Fibroblast of upper back skin (primary cell): ENCODE results near the gene SYNJ2.

Source experiments
- DNase-seq: peaks from one replicate; pipeline ENCODE4 v3.0.0-alpha.2; 2013

The SYNJ2 gene

GRCh38 chr6:158044525-158044888 lies 62.8 kb downstream of the SYNJ2 start:
- no peak for DNase-seq

- DNase-seq: no peak
Observed at GRCh38 chr6:158046201-158047126, 64.8 kb downstream of the SYNJ2 start.

- no peak for DNase-seq
Observed at GRCh38 chr6:158047127-158047518, 65.5 kb downstream of the SYNJ2 start.

- DNase-seq: no peak
Observed at GRCh38 chr6:158047563-158048323, 66.1 kb downstream of the SYNJ2 start.

- no peak for DNase-seq
Observed at GRCh38 chr6:158048589-158048988, 66.9 kb downstream of the SYNJ2 start.

- no peak for DNase-seq
Observed at GRCh38 chr6:158049055-158050028, 67.7 kb downstream of the SYNJ2 start.

GRCh38 chr6:158050107-158050735 lies 68.6 kb downstream of the SYNJ2 start:
- no peak for DNase-seq

- peak; percentile 68 for DNase-seq
Observed at GRCh38 chr6:158050955-158051354, 69.3 kb downstream of the SYNJ2 start.

- DNase-seq: no peak
Observed at GRCh38 chr6:158051968-158052367, 70.3 kb downstream of the SYNJ2 start.

GRCh38 chr6:158053377-158054313 lies 72.0 kb downstream of the SYNJ2 start:
- DNase-seq: no peak

GRCh38 chr6:158056355-158056754 lies 74.7 kb downstream of the SYNJ2 start:
- DNase-seq: no peak

- no peak for DNase-seq
Observed at GRCh38 chr6:158056804-158057203, 75.1 kb downstream of the SYNJ2 start.

GRCh38 chr6:158057213-158057987 lies 75.7 kb downstream of the SYNJ2 start:
- DNase-seq: peak; percentile 97

- DNase-seq: peak; percentile 27
Observed at GRCh38 chr6:158058171-158058651, 76.5 kb downstream of the SYNJ2 start.

GRCh38 chr6:158059108-158059507 lies 77.4 kb downstream of the SYNJ2 start:
- no peak for DNase-seq

- DNase-seq: peak; percentile 90
Observed at GRCh38 chr6:158060455-158061360, 79.0 kb downstream of the SYNJ2 start.

- DNase-seq: no peak
Observed at GRCh38 chr6:158061361-158061708, 79.7 kb downstream of the SYNJ2 start.

GRCh38 chr6:158061709-158062461 lies 80.2 kb downstream of the SYNJ2 start:
- peak; percentile 19 for DNase-seq
